NCI-H2171 treated with DMSO at 0.1 percent for 48 hours (cell line): ENCODE data around the gene PRKCA.

ENCODE experiments used
- DNase-seq: peaks from one replicate; lab custom pipeline; 2025; lab: John Stamatoyannopoulos, UW

Gene PRKCA

GRCh38 chr17:66414561-66415175, 112.3 kb downstream of the PRKCA start:
- DNase-seq: peak; percentile 8

GRCh38 chr17:66415366-66416206, 113.2 kb downstream of the PRKCA start:
- no peak for DNase-seq

- no peak for DNase-seq
These were observed 114.0 kb downstream of the PRKCA start for GRCh38 chr17:66416207-66416940.

- DNase-seq: peak; percentile 31
These were observed 114.9 kb downstream of the PRKCA start for GRCh38 chr17:66417300-66417719.

- no peak for DNase-seq
These were observed 118.6 kb downstream of the PRKCA start for GRCh38 chr17:66420961-66421371.

- DNase-seq: no peak
These were observed 119.8 kb downstream of the PRKCA start for GRCh38 chr17:66422186-66422585.

GRCh38 chr17:66423056-66423955, 120.9 kb downstream of the PRKCA start:
- no peak for DNase-seq

- DNase-seq: no peak
These were observed 123.5 kb downstream of the PRKCA start for GRCh38 chr17:66425756-66426396.

GRCh38 chr17:66426397-66427033, 124.1 kb downstream of the PRKCA start:
- peak; percentile 20 for DNase-seq

GRCh38 chr17:66427134-66427533, 124.7 kb downstream of the PRKCA start:
- DNase-seq: no peak

- no peak for DNase-seq
These were observed 127.3 kb downstream of the PRKCA start for GRCh38 chr17:66429680-66430079.

GRCh38 chr17:66430846-66431795, 128.7 kb downstream of the PRKCA start:
- DNase-seq: no peak

GRCh38 chr17:66431910-66432309, 129.5 kb downstream of the PRKCA start:
- DNase-seq: no peak

GRCh38 chr17:66432411-66432957, 130.1 kb downstream of the PRKCA start:
- DNase-seq: no peak

- DNase-seq: no peak
These were observed 130.7 kb downstream of the PRKCA start for GRCh38 chr17:66432996-66433551.

- no peak for DNase-seq
These were observed 132.8 kb downstream of the PRKCA start for GRCh38 chr17:66435182-66435581.

- no peak for DNase-seq
These were observed 134.2 kb downstream of the PRKCA start for GRCh38 chr17:66436631-66437030.

- no peak for DNase-seq
These were observed 135.1 kb downstream of the PRKCA start for GRCh38 chr17:66437476-66438026.

- DNase-seq: no peak
These were observed 135.7 kb downstream of the PRKCA start for GRCh38 chr17:66438101-66438500.
